ENCODE results near the gene PYDC1. TPM values are rescaled to one million over a fixed set of nuclear protein-coding genes. Genes with fewer than 3 reads are reported as not detected.

PYDC1 gene
- total and polyA plus RNA-seq, 2 of the 13 experiments (the other 11 are each of a cell fraction or from before 2014, with no cell fraction given): not detected

DNA sequence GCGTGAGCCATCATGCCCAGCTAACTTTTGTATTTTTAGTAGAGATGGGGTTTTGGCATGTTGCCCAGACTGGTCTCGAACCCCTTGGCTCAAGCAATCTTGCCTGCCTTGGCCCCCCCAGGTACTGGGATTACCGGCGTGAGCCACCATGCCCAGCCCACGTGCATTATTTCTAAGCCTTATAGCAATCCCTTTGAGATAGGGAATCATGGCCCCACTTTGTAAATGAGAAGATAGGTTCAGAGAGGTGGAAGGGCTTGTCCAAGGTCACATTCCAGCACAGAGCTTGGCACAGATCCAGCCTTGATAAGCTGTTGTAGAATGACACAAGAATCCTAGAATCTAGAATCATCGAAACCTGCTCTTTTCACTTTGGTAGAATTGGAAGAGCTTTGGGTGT is 10.2 kb downstream of the PYDC1 start (continued):
- TF ChIP-seq, protein P1, sequence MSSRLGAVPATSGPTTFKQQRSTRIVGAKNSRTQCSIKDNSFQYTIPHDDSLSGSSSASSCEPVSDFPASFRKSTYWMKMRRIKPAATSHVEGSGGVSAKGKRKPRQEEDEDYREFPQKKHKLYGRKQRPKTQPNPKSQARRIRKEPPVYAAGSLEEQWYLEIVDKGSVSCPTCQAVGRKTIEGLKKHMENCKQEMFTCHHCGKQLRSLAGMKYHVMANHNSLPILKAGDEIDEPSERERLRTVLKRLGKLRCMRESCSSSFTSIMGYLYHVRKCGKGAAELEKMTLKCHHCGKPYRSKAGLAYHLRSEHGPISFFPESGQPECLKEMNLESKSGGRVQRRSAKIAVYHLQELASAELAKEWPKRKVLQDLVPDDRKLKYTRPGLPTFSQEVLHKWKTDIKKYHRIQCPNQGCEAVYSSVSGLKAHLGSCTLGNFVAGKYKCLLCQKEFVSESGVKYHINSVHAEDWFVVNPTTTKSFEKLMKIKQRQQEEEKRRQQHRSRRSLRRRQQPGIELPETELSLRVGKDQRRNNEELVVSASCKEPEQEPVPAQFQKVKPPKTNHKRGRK (CRISPR knock-in tag; IDR thresholded peaks at IDR 0.05): peak; percentile 57; the same call in 1 of the 2 replicates
- TF ChIP-seq ZNF816 (CRISPR knock-in tag; IDR thresholded peaks at IDR 0.05; ENCODE audit: borderline replicate concordance) (no peak), KLF9 (CRISPR knock-in tag; IDR thresholded peaks at IDR 0.05; ENCODE audit: low read depth) (no peak), PHF20 (CRISPR knock-in tag; IDR thresholded peaks at IDR 0.05) (0 out of 2 replicates have a peak, but pooled peaks have one; percentile 12), CBX5 (CRISPR knock-in tag; IDR thresholded peaks at IDR 0.05; ENCODE audit: borderline replicate concordance) (0 out of 2 replicates have a peak, but pooled peaks have one; percentile 16), ZFP36L2 (CRISPR knock-in tag; IDR thresholded peaks at IDR 0.05) (no peak), ERF (CRISPR knock-in tag; IDR thresholded peaks at IDR 0.05) (no peak), RBM39 (IDR thresholded peaks at IDR 0.05; ENCODE audit: low read depth, low read length, poor library complexity, severe bottlenecking) (no peak), ZNF746 (CRISPR knock-in tag; IDR thresholded peaks at IDR 0.05) (0 out of 2 replicates have a peak, but pooled peaks have one; percentile 43), BHLHE40 (IDR thresholded peaks at IDR 0.05; ENCODE audit: low read length) (0 out of 2 replicates have a peak, but pooled peaks have one; percentile 25), EP300 (IDR thresholded peaks at IDR 0.05; ENCODE audit: low read depth in 2 of 2, low read length in 2 of 2) (peak in 1 of 2 experiments; percentile 40; a peak in 1 of 4 replicates), EP300 (CRISPR knock-in tag; IDR thresholded peaks at IDR 0.05; ENCODE audit: borderline replicate concordance) (no peak; the same call in 1 of the 2 replicates), SMARCE1 (IDR thresholded peaks at IDR 0.05; ENCODE audit: borderline replicate concordance) (no peak), SKI (IDR thresholded peaks at IDR 0.05; ENCODE audit: partially characterized antibody) (no peak)
- TF ChIP-seq, protein P2, sequence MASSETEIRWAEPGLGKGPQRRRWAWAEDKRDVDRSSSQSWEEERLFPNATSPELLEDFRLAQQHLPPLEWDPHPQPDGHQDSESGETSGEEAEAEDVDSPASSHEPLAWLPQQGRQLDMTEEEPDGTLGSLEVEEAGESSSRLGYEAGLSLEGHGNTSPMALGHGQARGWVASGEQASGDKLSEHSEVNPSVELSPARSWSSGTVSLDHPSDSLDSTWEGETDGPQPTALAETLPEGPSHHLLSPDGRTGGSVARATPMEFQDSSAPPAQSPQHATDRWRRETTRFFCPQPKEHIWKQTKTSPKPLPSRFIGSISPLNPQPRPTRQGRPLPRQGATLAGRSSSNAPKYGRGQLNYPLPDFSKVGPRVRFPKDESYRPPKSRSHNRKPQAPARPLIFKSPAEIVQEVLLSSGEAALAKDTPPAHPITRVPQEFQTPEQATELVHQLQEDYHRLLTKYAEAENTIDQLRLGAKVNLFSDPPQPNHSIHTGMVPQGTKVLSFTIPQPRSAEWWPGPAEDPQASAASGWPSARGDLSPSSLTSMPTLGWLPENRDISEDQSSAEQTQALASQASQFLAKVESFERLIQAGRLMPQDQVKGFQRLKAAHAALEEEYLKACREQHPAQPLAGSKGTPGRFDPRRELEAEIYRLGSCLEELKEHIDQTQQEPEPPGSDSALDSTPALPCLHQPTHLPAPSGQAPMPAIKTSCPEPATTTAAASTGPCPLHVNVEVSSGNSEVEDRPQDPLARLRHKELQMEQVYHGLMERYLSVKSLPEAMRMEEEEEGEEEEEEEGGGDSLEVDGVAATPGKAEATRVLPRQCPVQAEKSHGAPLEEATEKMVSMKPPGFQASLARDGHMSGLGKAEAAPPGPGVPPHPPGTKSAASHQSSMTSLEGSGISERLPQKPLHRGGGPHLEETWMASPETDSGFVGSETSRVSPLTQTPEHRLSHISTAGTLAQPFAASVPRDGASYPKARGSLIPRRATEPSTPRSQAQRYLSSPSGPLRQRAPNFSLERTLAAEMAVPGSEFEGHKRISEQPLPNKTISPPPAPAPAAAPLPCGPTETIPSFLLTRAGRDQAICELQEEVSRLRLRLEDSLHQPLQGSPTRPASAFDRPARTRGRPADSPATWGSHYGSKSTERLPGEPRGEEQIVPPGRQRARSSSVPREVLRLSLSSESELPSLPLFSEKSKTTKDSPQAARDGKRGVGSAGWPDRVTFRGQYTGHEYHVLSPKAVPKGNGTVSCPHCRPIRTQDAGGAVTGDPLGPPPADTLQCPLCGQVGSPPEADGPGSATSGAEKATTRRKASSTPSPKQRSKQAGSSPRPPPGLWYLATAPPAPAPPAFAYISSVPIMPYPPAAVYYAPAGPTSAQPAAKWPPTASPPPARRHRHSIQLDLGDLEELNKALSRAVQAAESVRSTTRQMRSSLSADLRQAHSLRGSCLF (CRISPR knock-in tag; IDR thresholded peaks at IDR 0.05; ENCODE audit: borderline replicate concordance): no peak
- TF ChIP-seq, protein P3, sequence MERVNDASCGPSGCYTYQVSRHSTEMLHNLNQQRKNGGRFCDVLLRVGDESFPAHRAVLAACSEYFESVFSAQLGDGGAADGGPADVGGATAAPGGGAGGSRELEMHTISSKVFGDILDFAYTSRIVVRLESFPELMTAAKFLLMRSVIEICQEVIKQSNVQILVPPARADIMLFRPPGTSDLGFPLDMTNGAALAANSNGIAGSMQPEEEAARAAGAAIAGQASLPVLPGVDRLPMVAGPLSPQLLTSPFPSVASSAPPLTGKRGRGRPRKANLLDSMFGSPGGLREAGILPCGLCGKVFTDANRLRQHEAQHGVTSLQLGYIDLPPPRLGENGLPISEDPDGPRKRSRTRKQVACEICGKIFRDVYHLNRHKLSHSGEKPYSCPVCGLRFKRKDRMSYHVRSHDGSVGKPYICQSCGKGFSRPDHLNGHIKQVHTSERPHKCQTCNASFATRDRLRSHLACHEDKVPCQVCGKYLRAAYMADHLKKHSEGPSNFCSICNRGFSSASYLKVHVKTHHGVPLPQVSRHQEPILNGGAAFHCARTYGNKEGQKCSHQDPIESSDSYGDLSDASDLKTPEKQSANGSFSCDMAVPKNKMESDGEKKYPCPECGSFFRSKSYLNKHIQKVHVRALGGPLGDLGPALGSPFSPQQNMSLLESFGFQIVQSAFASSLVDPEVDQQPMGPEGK (CRISPR knock-in tag; IDR thresholded peaks at IDR 0.05): peak; percentile 90
- TF ChIP-seq, protein P4, sequence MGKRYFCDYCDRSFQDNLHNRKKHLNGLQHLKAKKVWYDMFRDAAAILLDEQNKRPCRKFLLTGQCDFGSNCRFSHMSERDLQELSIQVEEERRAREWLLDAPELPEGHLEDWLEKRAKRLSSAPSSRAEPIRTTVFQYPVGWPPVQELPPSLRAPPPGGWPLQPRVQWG (CRISPR knock-in tag; IDR thresholded peaks at IDR 0.05; ENCODE audit: borderline replicate concordance, low read depth): no peak
- TF ChIP-seq, protein P5, sequence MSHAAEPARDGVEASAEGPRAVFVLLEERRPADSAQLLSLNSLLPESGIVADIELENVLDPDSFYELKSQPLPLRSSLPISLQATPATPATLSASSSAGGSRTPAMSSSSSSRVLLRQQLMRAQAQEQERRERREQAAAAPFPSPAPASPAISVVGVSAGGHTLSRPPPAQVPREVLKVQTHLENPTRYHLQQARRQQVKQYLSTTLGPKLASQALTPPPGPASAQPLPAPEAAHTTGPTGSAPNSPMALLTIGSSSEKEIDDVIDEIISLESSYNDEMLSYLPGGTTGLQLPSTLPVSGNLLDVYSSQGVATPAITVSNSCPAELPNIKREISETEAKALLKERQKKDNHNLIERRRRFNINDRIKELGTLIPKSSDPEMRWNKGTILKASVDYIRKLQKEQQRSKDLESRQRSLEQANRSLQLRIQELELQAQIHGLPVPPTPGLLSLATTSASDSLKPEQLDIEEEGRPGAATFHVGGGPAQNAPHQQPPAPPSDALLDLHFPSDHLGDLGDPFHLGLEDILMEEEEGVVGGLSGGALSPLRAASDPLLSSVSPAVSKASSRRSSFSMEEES (CRISPR knock-in tag; IDR thresholded peaks at IDR 0.05): peak; percentile 15; the same call in 1 of the 2 replicates
- TF ChIP-seq, protein P6, sequence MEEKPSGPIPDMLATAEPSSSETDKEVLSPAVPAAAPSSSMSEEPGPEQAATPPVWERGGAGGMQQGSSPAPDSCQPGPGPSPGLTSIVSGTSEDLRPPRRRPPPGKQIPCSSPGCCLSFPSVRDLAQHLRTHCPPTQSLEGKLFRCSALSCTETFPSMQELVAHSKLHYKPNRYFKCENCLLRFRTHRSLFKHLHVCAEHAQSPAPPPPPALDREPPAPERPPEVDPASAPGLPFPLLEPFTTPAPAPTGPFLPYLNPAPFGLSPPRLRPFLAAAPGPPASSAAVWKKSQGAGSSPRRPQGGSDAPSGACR (CRISPR knock-in tag; IDR thresholded peaks at IDR 0.05): no peak

Measured in HepG2 (cell line).